Measurements from ENCODE around the gene HDAC10.

The HDAC10 gene

DNA sequence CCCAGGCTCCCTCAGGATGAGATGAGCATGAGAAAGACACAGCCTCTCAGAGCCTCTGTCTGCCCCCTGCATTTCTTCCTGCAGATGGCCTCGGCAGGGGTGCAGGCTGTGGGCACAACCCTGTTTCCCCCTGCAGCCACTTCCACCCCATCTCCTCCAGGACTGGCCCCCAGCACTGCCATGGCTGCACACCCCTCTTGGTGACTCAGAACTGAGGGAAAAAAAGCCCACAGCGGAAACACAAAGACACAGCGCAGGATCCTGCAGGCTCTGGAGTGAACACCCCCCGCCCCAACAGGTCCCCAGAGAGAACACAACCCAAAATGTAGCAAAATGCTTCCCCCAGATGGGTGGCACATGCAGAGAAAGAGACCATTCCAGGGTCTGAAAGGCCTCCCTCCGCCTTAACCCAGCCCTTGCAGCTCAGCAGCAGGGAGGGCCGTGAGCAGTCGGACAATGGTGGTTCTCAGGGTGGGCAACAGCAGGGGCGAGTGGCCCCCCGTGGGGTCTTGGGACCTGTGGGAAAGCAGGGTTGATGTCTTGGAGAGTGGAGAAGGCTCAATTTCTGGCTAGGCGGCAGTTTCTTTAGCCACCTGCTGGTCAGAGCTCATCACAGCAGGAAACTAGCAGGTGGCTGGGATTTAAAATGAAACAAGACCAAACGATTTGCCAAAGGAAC, 14.2 kb downstream of the HDAC10 start:
- no peaks in the 10 kb centered on the region for H3K9me3 ChIP-seq (ENCODE audit: control insufficient read depth in 1 of 2, low read length in 2 of 2)
- H3K4me3 ChIP-seq (ENCODE audit: low read depth in 1 of 2, low read length in 2 of 2): no peak overlapping the region
- H3K27ac ChIP-seq (ENCODE audit: low read length): no peak overlapping the region
- H3K4me1 ChIP-seq (ENCODE audit: control insufficient read depth in 1 of 2, insufficient read depth in 2 of 2, low read length in 2 of 2): peaks cover 0 to 13% of the 10 kb centered on the region in 2 donors
- H3K27me3 ChIP-seq (ENCODE audit: low read depth, low read length): no peaks in the 10 kb centered on the region
- H3K36me3 ChIP-seq (ENCODE audit: control insufficient read depth in 1 of 2, insufficient read depth in 2 of 2, low read length in 2 of 2): peaks cover 0 to 48% of the 10 kb centered on the region in 2 donors

DNA sequence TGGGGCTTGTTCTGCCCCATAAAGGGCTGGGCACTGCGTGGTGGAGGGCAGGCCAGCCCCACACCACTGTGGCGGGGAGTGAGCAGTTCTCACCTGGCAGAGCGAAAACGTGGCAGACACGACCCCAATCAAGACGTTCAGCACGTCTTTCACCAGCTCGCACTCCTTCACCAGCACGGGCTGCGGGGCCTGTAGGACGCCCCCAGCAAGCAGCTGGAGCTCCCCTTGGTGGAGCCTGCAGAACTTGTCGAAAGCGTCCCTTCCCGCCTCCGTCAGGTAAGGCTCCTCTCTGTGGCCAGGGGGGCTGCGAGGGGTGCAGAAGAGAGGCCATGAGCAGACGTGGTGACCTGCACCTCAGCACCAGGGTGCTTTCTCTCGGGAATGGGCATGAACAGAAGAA, 17.8 kb downstream of the HDAC10 start:
- H3K27ac ChIP-seq (ENCODE audit: low read length): no peak overlapping the region
- H3K4me1 ChIP-seq (ENCODE audit: control insufficient read depth in 1 of 2, insufficient read depth in 2 of 2, low read length in 2 of 2): peaks cover 0 to 3% of the 10 kb centered on the region in 2 donors
- no peaks in the 10 kb centered on the region for H3K27me3 ChIP-seq (ENCODE audit: low read depth, low read length)

DNA sequence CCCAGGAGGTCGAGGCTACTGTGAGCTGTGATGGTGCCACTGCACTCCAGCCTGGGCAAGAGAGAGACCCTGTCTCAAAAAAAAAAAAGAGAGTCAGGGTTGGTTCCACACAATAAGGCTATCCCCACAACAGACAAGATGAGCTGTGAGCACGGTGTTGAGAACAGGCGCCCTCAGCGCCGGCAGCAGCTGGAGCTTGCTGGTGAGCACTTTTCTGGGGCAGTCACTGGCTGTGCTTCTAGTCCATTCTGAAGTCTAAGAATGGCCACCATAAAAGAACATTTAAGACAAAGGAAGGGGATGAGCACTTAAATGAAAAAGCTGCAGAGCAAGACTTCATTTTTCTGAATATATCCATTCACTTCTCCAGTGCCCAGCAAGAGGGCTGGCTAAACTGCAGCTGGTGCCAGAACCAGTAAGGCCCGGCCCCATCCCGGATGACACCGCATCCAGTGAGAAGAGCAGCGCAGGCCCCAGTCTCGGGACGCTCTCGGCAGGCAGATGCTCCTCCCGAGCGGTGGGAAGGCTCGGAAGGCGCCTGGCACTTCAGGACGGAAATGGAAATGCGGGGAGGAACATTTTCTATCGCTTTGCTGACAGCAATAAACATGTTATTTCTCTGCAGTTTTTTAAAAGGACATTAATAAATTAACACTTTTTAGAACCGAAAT, 18.4 kb downstream of the HDAC10 start:
- H3K36me3 ChIP-seq (ENCODE audit: control insufficient read depth in 1 of 2, insufficient read depth in 2 of 2, low read length in 2 of 2): peaks cover 5 to 51% of the 10 kb centered on the region in 2 donors
- peaks cover 0 to 3% of the 10 kb centered on the region in 2 donors for H3K4me1 ChIP-seq (ENCODE audit: control insufficient read depth in 1 of 2, insufficient read depth in 2 of 2, low read length in 2 of 2)
- no peak overlapping the region for H3K4me3 ChIP-seq (ENCODE audit: low read depth in 1 of 2, low read length in 2 of 2)
- no peaks in the 10 kb centered on the region for H3K27me3 ChIP-seq (ENCODE audit: low read depth, low read length)
- no peaks in the 10 kb centered on the region for H3K9me3 ChIP-seq (ENCODE audit: control insufficient read depth in 1 of 2, low read length in 2 of 2)
- no peak overlapping the region for H3K27ac ChIP-seq (ENCODE audit: low read length)

More for the DNA sequence above, 17.8 kb downstream of the HDAC10 start:
- H3K9me3 ChIP-seq (ENCODE audit: control insufficient read depth in 1 of 2, low read length in 2 of 2): no peaks in the 10 kb centered on the region
- H3K36me3 ChIP-seq (ENCODE audit: control insufficient read depth in 1 of 2, insufficient read depth in 2 of 2, low read length in 2 of 2): peaks cover 5 to 49% of the 10 kb centered on the region in 2 donors
- H3K4me3 ChIP-seq (ENCODE audit: low read depth in 1 of 2, low read length in 2 of 2): no peak overlapping the region

DNA sequence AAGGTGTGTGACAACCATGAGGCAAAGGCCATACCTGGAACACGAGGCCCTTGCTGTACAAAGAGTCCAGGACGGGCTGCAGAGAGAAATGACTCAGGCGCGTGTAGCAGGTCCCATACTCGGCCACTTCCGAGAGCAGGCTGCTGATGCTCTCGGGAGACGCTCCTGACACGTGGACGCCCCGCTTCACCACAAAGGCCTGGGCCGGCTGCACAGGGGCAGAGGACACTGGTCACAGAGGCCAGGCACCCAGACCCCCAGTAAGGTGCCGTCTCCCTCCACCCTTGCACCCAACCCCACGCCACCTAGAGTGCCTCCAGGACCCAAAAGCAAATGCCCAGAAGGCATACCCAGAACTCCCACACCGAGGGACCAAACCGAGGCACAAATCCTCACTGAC, 21.7 kb downstream of the HDAC10 start:
- Histone ChIP-seq H3K9me3 (ENCODE audit: control insufficient read depth in 1 of 2, low read length in 2 of 2) (no peaks in the 10 kb centered on the region), H3K36me3 (ENCODE audit: control insufficient read depth in 1 of 2, insufficient read depth in 2 of 2, low read length in 2 of 2) (peaks cover 12 to 67% of the 10 kb centered on the region in 2 donors), H3K4me3 (ENCODE audit: low read depth in 1 of 2, low read length in 2 of 2) (no peak overlapping the region), H3K4me1 (ENCODE audit: control insufficient read depth in 1 of 2, insufficient read depth in 2 of 2, low read length in 2 of 2) (no peaks in the 10 kb centered on the region), H3K27ac (ENCODE audit: low read length) (no peak overlapping the region), H3K27me3 (ENCODE audit: low read depth, low read length) (no peaks in the 10 kb centered on the region)

DNA sequence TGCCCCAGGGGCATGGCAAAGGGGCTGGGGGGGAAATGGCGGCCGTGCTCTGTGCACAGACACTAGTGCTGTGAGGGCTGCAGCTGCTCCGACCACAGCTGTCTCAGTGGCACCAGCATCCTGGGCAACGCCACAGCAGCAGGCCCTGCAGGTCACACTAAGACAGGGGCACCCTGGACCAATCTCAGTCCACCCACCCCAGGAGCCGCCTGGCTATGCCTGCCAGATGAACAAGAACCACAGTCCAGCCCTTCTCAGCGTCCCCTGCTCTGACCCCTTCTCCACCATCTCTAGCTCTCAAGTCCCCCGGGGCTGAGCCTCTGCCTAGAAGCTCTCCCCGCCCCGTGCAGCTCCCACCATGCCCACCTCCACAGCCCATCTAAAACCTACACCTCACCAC, 22.7 kb downstream of the HDAC10 start:
- Histone ChIP-seq H3K4me1 (ENCODE audit: control insufficient read depth in 1 of 2, insufficient read depth in 2 of 2, low read length in 2 of 2) (no peaks in the 10 kb centered on the region), H3K27me3 (ENCODE audit: low read depth, low read length) (no peaks in the 10 kb centered on the region), H3K9me3 (ENCODE audit: control insufficient read depth in 1 of 2, low read length in 2 of 2) (no peaks in the 10 kb centered on the region), H3K27ac (ENCODE audit: low read length) (no peak overlapping the region), H3K36me3 (ENCODE audit: control insufficient read depth in 1 of 2, insufficient read depth in 2 of 2, low read length in 2 of 2) (peaks cover 16 to 69% of the 10 kb centered on the region in 2 donors), H3K4me3 (ENCODE audit: low read depth in 1 of 2, low read length in 2 of 2) (no peak overlapping the region)

DNA sequence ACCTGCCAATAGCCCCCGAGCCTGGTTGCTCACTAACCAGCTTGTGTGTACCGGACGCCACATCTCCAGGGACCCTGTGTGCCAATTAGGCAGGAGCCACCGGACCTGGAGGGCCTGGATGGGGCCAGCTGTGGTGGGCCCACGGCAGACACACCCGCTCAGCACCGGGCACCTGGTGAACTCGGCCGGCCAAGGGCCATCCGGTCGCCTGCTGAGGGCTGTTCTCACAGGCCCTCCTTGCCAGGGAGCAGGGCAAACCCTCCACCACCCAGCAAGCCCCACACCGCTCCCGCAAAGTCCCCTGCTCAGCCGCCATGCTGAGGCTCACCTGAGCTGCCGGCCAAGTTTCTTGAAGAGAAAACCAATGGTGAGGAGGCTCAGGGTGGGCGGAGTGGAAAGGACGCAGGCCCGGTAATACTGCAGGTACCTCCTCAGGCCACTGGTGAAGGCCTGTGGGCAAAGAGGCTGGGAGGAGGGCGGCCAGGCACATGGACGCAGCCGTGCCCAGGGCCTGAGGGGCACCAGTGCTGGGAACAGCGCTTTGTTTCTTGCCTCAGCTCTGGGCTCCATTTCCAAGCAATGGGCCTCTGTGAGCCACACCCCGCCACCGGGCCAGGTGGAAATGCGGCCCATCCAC, 23.4 kb downstream of the HDAC10 start:
- no peaks in the 10 kb centered on the region for H3K27me3 ChIP-seq (ENCODE audit: low read depth, low read length)
- peaks cover 22 to 69% of the 10 kb centered on the region in 2 donors for H3K36me3 ChIP-seq (ENCODE audit: control insufficient read depth in 1 of 2, insufficient read depth in 2 of 2, low read length in 2 of 2)
- no peaks in the 10 kb centered on the region for H3K4me1 ChIP-seq (ENCODE audit: control insufficient read depth in 1 of 2, insufficient read depth in 2 of 2, low read length in 2 of 2)
- H3K4me3 ChIP-seq (ENCODE audit: low read depth in 1 of 2, low read length in 2 of 2): no peak overlapping the region
- H3K9me3 ChIP-seq (ENCODE audit: control insufficient read depth in 1 of 2, low read length in 2 of 2): no peaks in the 10 kb centered on the region
- no peak overlapping the region for H3K27ac ChIP-seq (ENCODE audit: low read length)

DNA sequence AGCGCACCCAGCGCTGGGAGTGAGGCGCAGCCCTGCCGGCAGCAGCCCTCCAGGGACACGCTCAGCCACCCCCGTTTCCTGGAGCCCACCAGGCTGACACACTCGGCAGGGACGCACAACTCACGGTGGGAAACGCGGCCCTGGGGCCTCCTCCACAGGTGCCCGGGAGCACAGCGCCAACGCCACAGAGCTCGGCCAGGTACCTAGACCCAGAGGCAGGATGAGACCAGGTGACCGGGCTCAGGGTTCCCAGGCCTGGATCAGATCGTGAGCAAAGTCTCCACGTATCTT, 24.2 kb downstream of the HDAC10 start:
- H3K4me3 ChIP-seq (ENCODE audit: low read depth in 1 of 2, low read length in 2 of 2): no peak overlapping the region
- H3K27ac ChIP-seq (ENCODE audit: low read length): no peak overlapping the region
- no peaks in the 10 kb centered on the region for H3K4me1 ChIP-seq (ENCODE audit: control insufficient read depth in 1 of 2, insufficient read depth in 2 of 2, low read length in 2 of 2)
- H3K36me3 ChIP-seq (ENCODE audit: control insufficient read depth in 1 of 2, insufficient read depth in 2 of 2, low read length in 2 of 2): peaks cover 30 to 70% of the 10 kb centered on the region in 2 donors
- H3K27me3 ChIP-seq (ENCODE audit: low read depth, low read length): no peaks in the 10 kb centered on the region
- H3K9me3 ChIP-seq (ENCODE audit: control insufficient read depth in 1 of 2, low read length in 2 of 2): no peaks in the 10 kb centered on the region

DNA sequence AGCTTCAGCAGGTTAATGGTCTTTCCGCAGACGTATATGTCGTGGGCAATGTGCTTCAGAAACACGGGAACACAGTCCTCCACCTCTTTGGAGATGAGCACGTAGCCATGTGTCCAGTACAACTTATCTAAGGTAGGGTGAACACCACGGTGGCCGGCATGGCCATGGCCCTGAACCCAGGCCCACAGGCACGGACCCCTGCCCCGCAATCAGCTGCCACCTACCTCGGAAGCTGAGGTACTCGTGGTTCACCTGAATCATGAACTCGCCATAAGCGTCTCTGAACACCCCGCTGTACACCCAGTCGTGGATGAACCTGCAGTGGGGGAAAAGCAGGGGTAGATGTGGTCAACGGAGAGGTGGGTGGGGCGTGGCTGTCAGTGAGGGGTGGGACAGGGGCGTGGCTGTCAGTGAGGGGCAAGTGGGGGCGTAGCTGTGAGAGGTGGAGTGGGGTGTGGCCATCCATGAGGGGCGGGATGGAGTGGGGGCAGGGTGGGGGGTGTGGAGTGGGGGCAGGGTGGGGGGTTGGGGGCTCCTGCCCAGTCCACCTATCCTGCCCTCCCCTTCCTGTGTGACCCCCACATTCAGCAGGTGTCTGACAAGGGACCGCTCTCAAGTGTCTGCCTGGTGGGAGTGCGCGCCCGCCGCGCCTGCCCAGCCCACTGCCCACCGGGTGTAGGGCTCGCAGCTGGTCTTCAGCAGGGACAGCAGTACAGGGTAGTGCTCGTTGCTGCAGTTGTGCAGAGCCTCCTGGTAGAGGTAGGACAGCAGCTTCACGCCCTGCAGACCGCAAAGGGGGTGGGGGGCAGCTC, 24.8 kb downstream of the HDAC10 start:
- no peaks in the 10 kb centered on the region for H3K4me1 ChIP-seq (ENCODE audit: control insufficient read depth in 1 of 2, insufficient read depth in 2 of 2, low read length in 2 of 2)

DNA sequence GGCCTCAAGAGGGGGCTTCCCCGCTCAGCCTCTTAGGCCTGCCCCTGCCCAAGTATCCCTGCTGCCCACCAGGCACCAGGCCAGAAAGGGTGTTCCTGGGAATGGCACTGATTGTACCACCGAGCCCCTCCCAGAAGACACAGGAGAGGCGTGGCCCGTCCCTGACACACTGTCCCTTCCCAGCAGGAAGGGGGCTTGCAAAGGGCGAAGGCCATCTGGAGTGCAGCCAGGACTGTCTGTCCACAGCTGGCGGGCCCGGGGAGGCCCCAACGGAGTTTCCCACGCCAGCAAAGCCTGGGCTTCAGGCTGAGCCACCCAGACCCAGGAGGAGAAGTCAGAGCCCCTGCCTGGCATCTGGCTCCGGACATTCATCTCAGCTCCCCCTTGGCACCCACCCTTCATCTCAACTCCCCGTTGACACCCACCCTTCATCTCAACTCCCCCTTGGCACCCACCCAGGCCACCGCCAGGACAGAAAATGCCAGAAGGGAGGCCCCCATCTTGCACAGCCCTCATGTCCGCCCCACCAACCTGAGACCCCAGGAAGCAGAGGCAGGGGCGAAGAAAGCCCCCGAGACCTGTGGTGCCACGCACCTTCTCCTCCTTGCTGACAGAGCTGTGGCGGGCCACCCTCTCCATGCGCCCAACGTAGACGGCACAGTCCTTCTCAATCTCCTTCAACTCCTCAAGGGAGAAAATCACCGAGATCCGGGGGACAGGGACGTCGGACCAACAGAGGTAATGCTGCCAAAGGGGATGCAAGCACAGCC, 25.7 kb downstream of the HDAC10 start:
- Histone ChIP-seq H3K27me3 (ENCODE audit: low read depth, low read length) (no peaks in the 10 kb centered on the region), H3K36me3 (ENCODE audit: control insufficient read depth in 1 of 2, insufficient read depth in 2 of 2, low read length in 2 of 2) (peaks cover 40 to 84% of the 10 kb centered on the region in 2 donors), H3K9me3 (ENCODE audit: control insufficient read depth in 1 of 2, low read length in 2 of 2) (no peaks in the 10 kb centered on the region), H3K4me1 (ENCODE audit: control insufficient read depth in 1 of 2, insufficient read depth in 2 of 2, low read length in 2 of 2) (no peaks in the 10 kb centered on the region), H3K4me3 (ENCODE audit: low read depth in 1 of 2, low read length in 2 of 2) (no peak overlapping the region), H3K27ac (ENCODE audit: low read length) (no peak overlapping the region)

More for the DNA sequence above, 24.8 kb downstream of the HDAC10 start:
- Histone ChIP-seq H3K9me3 (ENCODE audit: control insufficient read depth in 1 of 2, low read length in 2 of 2) (no peaks in the 10 kb centered on the region), H3K36me3 (ENCODE audit: control insufficient read depth in 1 of 2, insufficient read depth in 2 of 2, low read length in 2 of 2) (peaks cover 31 to 75% of the 10 kb centered on the region in 2 donors), H3K4me3 (ENCODE audit: low read depth in 1 of 2, low read length in 2 of 2) (no peak overlapping the region), H3K27me3 (ENCODE audit: low read depth, low read length) (no peaks in the 10 kb centered on the region), H3K27ac (ENCODE audit: low read length) (no peak overlapping the region)

DNA sequence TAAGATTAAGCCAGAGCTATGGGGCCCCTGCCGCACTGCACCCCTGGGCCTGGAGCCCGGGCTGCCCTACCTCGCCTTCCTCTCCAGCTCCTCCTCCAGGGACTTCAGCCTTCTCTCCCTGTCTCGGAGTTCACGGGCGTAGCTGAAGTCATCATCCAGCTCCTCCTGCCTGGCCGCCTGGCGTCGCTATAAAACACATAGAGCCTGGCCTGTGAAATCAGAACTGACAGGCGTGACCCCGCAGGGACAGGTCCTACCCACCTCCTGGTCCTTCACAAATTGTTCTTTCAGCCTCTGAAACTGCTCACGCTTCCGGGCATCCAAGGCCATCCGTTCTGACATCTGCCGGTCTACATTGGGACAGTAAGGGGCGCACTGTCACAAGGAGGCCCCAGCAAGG, 27.0 kb downstream of the HDAC10 start:
- Histone ChIP-seq H3K4me1 (ENCODE audit: control insufficient read depth in 1 of 2, insufficient read depth in 2 of 2, low read length in 2 of 2) (peaks cover 0 to 8% of the 10 kb centered on the region in 2 donors), H3K9me3 (ENCODE audit: control insufficient read depth in 1 of 2, low read length in 2 of 2) (no peaks in the 10 kb centered on the region), H3K27me3 (ENCODE audit: low read depth, low read length) (no peaks in the 10 kb centered on the region), H3K36me3 (ENCODE audit: control insufficient read depth in 1 of 2, insufficient read depth in 2 of 2, low read length in 2 of 2) (peaks cover 36 to 85% of the 10 kb centered on the region in 2 donors), H3K4me3 (ENCODE audit: low read depth in 1 of 2, low read length in 2 of 2) (no peak overlapping the region), H3K27ac (ENCODE audit: low read length) (no peak overlapping the region)

Measured in muscle layer of duodenum (tissue), 2 donors.